ENCODE measurements around the gene MSRB1. TPM values are rescaled to one million over a fixed set of nuclear protein-coding genes. Genes with fewer than 3 reads are reported as not detected.

The MSRB1 gene
- polyA plus RNA-seq, 2 of the 4 experiments (the other 2 are of a cell fraction) = 27.7 to 37.5 TPM

DNA sequence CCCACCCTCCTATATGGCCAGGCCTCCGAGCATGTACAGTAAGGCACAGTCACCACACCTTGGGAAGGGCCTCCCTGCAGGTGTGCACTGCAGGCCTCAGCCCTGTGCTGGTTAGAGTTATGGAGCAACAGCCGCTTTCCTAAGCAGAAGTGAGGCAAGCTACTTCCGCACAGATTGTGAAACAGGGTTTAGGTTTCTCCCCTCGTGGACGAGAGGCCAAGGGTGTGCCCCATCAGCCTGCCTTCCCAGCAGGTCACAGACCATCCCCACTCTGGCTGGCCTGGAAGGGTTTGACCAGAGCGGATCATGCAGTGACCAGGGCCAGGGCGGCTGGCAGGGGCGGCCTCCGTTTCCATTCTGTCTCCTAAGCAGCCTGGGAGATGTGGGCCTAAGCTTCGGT lies 4.7 kb downstream of the MSRB1 start:
- POLR2A ChIA-PET = interaction anchor here (0.6 to 1.4 kb wide), 2 partner anchors 10 to 26 kb away, joined by 3 read pairs; partner anchors contain the start of gene RPS2
- H3K4me1 ChIP-seq = peaks cover 28% of the 10 kb centered on the region
- no peaks in the 10 kb centered on the region for H3K9me3 ChIP-seq
- no peak for DNase-seq (ENCODE audit: low read depth in 1 of 2, low spot score in 1 of 2)
- CTCF ChIA-PET = interaction anchor here (1.2 to 7.1 kb wide), 3 partner anchors 9 to 81 kb away, joined by 3 to 63 read pairs (median 5); no protein-coding TSS in a partner anchor
- FAIRE-seq = no peak
- H3K4me2 ChIP-seq = no peak overlapping the region
- 88% methylated on average over 7 of the region's 10 CpGs for WGBS (ENCODE audit: missing lambda C conversion rate)
- H3K27ac ChIP-seq = no peak overlapping the region
- no peak for ATAC-seq
- TF ChIP-seq EHF (CRISPR knock-in tag; IDR thresholded peaks at IDR 0.05) = no peak
- no peak for TF ChIP-seq ZSCAN20 (CRISPR knock-in tag; IDR thresholded peaks at IDR 0.05)
- no peak overlapping the region for H3K4me3 ChIP-seq

DNA sequence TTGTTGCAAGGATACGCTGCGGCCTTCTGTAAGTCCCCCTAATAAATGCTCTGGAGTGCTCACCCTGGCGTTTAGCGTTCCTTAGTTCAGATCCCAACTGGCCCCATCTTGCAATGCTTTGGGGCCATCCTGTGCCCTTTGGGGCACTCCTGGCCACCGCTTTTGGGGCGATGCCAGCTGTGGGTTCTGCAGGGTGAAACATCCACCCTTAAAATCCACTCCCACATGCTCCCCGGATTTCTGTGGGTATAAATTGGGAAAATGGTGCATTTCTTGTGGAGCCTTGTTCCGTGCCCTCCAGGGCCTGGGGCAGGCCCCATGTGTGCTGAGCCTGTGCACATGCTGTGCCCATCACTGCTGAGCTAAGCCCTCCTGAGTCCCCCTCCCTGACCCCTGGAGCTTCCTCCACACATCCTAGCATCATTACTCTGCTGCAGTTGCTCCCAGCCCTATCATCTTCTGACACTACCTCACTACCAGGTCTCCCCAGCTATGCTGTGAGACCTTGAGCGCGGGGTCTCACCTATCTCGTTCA lies 6.0 kb downstream of the MSRB1 start:
- Histone ChIP-seq H3K27ac (no peak overlapping the region), H3K4me3 (no peak overlapping the region), H3K4me1 (peaks cover 33% of the 10 kb centered on the region), H3K4me2 (no peak overlapping the region), H3K9me3 (no peaks in the 10 kb centered on the region)
- 92% methylated on average over 11 of the region's 11 CpGs for WGBS (ENCODE audit: missing lambda C conversion rate)
- TF ChIP-seq, protein P1, sequence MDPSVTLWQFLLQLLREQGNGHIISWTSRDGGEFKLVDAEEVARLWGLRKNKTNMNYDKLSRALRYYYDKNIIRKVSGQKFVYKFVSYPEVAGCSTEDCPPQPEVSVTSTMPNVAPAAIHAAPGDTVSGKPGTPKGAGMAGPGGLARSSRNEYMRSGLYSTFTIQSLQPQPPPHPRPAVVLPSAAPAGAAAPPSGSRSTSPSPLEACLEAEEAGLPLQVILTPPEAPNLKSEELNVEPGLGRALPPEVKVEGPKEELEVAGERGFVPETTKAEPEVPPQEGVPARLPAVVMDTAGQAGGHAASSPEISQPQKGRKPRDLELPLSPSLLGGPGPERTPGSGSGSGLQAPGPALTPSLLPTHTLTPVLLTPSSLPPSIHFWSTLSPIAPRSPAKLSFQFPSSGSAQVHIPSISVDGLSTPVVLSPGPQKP (IDR thresholded peaks at IDR 0.05; ENCODE audit: low read depth, low read length) = no peak
- TF ChIP-seq JUNB (IDR thresholded peaks at IDR 0.05) (no peak), KDM1A (IDR thresholded peaks at IDR 0.05; ENCODE audit: low read depth) (no peak)
- TF ChIP-seq, protein P2, sequence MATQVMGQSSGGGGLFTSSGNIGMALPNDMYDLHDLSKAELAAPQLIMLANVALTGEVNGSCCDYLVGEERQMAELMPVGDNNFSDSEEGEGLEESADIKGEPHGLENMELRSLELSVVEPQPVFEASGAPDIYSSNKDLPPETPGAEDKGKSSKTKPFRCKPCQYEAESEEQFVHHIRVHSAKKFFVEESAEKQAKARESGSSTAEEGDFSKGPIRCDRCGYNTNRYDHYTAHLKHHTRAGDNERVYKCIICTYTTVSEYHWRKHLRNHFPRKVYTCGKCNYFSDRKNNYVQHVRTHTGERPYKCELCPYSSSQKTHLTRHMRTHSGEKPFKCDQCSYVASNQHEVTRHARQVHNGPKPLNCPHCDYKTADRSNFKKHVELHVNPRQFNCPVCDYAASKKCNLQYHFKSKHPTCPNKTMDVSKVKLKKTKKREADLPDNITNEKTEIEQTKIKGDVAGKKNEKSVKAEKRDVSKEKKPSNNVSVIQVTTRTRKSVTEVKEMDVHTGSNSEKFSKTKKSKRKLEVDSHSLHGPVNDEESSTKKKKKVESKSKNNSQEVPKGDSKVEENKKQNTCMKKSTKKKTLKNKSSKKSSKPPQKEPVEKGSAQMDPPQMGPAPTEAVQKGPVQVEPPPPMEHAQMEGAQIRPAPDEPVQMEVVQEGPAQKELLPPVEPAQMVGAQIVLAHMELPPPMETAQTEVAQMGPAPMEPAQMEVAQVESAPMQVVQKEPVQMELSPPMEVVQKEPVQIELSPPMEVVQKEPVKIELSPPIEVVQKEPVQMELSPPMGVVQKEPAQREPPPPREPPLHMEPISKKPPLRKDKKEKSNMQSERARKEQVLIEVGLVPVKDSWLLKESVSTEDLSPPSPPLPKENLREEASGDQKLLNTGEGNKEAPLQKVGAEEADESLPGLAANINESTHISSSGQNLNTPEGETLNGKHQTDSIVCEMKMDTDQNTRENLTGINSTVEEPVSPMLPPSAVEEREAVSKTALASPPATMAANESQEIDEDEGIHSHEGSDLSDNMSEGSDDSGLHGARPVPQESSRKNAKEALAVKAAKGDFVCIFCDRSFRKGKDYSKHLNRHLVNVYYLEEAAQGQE (IDR thresholded peaks at IDR 0.05) = no peak
- TF ChIP-seq, protein P3, sequence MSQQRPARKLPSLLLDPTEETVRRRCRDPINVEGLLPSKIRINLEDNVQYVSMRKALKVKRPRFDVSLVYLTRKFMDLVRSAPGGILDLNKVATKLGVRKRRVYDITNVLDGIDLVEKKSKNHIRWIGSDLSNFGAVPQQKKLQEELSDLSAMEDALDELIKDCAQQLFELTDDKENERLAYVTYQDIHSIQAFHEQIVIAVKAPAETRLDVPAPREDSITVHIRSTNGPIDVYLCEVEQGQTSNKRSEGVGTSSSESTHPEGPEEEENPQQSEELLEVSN (IDR thresholded peaks at IDR 0.05; ENCODE audit: borderline replicate concordance, low read depth) = no peak
- no peak for FAIRE-seq
- ATAC-seq = no peak
- CTCF ChIA-PET = interaction anchor here (1.2 to 12.9 kb wide), 3 partner anchors 8 to 69 kb away, joined by 3 to 396 read pairs (median 63); partner anchors contain the start of gene MEIOB
- POLR2A ChIA-PET = no interaction called here
- no peak for DNase-seq (ENCODE audit: low read depth in 1 of 2, low spot score in 1 of 2)

DNA sequence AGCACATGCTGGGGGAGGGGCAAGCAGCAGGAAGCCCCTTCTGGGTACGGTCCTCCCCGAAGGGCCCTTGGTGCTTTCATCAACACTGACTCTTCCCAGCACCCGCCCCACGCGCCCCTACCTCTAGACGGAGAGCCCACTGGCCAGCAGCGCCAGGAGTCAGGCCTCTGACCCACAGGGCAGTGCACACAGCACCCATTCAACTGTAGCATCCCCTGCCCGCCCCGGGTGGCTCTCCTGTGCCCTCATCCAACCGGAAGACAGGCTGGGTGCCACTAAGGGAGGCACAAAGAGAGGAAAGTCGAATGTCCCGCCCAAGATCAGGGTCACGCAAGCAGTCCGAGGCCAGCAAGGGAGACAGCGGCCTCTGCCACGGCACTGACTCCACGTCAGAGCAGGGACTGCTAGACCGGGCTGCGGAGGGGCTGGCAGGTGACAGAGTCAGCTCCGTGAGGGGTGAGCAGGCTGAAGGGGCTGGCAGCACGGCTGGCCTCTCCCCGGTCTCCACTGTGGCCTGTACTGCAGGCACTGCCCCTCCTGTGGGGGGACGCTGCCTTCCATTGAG lies 9.8 kb downstream of the MSRB1 start:
- FAIRE-seq (no peak), ATAC-seq (no peak), DNase-seq (ENCODE audit: low read depth in 1 of 2, low spot score in 1 of 2) (no peak)
- H3K27ac ChIP-seq = peak overlapping the region; percentile 66 to 76; a peak in 4 of 6 replicates
- H3K9me3 ChIP-seq = no peaks in the 10 kb centered on the region
- ChIA-PET CTCF (interaction anchor here (0.6 to 12.9 kb wide), 9 partner anchors 8 to 92 kb away, joined by 3 to 396 read pairs (median 11); partner anchors contain the start of genes MEIOB and MSRB1), POLR2A (no interaction called here)
- H3K4me2 ChIP-seq = no peak overlapping the region
- no peak overlapping the region for H3K4me3 ChIP-seq
- WGBS (ENCODE audit: missing lambda C conversion rate) = 83% methylated on average over 21 of the region's 23 CpGs
- TF ChIP-seq ZFP36 (IDR thresholded peaks at IDR 0.05; ENCODE audit: borderline replicate concordance, partially characterized antibody) (no peak), GATA3 (IDR thresholded peaks at IDR 0.05; ENCODE audit: borderline replicate concordance) (no peak), CHD4 (IDR thresholded peaks at IDR 0.05; ENCODE audit: borderline replicate concordance) (no peak), CBX8 (IDR thresholded peaks at IDR 0.05) (no peak), NR3C1 (IDR thresholded peaks at IDR 0.05) (no peak), MAZ (IDR thresholded peaks at IDR 0.05; ENCODE audit: borderline replicate concordance, low read depth, low read length) (no peak), FOSB (CRISPR knock-in tag; IDR thresholded peaks at IDR 0.05) (no peak), PHF8 (IDR thresholded peaks at IDR 0.05; ENCODE audit: borderline replicate concordance, low read depth) (no peak), HDAC2 (IDR thresholded peaks at IDR 0.05) (no peak), ESRRA (IDR thresholded peaks at IDR 0.05; ENCODE audit: borderline replicate concordance, low read length) (no peak), NFE2L2 (conservative IDR thresholded peaks at IDR 0.05; ENCODE audit: low read length) (no peak), RFX5 (IDR thresholded peaks at IDR 0.05) (no peak), FOXS1 (CRISPR knock-in tag; IDR thresholded peaks at IDR 0.05) (no peak), RNF2 (IDR thresholded peaks at IDR 0.05; ENCODE audit: borderline replicate concordance, low read depth) (no peak)
- TF ChIP-seq, protein P4, sequence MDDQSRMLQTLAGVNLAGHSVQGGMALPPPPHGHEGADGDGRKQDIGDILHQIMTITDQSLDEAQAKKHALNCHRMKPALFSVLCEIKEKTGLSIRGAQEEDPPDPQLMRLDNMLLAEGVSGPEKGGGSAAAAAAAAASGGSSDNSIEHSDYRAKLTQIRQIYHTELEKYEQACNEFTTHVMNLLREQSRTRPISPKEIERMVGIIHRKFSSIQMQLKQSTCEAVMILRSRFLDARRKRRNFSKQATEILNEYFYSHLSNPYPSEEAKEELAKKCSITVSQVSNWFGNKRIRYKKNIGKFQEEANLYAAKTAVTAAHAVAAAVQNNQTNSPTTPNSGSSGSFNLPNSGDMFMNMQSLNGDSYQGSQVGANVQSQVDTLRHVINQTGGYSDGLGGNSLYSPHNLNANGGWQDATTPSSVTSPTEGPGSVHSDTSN (IDR thresholded peaks at IDR 0.05) = no peak
- TF ChIP-seq, protein P1 (IDR thresholded peaks at IDR 0.05; ENCODE audit: low read depth, low read length) = no peak
- TF ChIP-seq, protein P5, sequence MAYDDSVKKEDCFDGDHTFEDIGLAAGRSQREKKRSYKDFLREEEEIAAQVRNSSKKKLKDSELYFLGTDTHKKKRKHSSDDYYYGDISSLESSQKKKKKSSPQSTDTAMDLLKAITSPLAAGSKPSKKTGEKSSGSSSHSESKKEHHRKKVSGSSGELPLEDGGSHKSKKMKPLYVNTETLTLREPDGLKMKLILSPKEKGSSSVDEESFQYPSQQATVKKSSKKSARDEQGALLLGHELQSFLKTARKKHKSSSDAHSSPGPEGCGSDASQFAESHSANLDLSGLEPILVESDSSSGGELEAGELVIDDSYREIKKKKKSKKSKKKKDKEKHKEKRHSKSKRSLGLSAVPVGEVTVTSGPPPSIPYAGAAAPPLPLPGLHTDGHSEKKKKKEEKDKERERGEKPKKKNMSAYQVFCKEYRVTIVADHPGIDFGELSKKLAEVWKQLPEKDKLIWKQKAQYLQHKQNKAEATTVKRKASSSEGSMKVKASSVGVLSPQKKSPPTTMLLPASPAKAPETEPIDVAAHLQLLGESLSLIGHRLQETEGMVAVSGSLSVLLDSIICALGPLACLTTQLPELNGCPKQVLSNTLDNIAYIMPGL (CRISPR knock-in tag; IDR thresholded peaks at IDR 0.05; ENCODE audit: borderline replicate concordance) = no peak
- peaks cover 38% of the 10 kb centered on the region for H3K4me1 ChIP-seq

Data from A549 (cell line).